IPS-18c (cell line): Measurements from ENCODE around the gene STARD10.

Source experiments
- H3K4me3 ChIP-seq: 2 replicates; pipeline ENCODE4 v1.7.0; 2013; ENCODE audit warnings: low read depth, mild to moderate bottlenecking, low read length, moderate library complexity; ENCODE audit not compliant: insufficient read depth
- H3K9me3 ChIP-seq: one replicate; pipeline ENCODE4 v1.6.1; 2013; ENCODE audit warnings: mild to moderate bottlenecking, low read length, moderate library complexity; ENCODE audit not compliant: control insufficient read depth, insufficient read depth

Gene STARD10

DNA sequence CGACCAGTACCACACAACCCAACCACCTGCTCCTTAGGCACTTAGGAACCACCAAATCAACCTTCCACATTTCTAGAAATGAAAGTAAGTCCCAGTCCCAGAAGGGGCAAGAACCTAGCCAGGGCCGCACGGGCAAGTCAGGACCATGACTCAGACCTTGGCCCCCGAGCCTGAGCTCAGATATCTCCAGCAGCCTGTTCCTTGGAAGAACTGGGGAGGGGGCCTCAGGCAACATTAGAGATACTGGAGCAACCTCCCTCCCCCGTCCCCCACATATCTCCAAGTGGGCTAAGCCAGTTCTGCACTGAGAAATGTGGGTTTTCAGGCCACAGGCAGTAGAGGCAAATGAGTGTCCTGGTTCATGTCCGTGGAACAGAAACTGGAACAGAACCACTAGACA, 49.4 kb downstream of the STARD10 start:
- no peaks in the 10 kb centered on the region for H3K9me3 ChIP-seq
- H3K4me3 ChIP-seq = no peak overlapping the region

DNA sequence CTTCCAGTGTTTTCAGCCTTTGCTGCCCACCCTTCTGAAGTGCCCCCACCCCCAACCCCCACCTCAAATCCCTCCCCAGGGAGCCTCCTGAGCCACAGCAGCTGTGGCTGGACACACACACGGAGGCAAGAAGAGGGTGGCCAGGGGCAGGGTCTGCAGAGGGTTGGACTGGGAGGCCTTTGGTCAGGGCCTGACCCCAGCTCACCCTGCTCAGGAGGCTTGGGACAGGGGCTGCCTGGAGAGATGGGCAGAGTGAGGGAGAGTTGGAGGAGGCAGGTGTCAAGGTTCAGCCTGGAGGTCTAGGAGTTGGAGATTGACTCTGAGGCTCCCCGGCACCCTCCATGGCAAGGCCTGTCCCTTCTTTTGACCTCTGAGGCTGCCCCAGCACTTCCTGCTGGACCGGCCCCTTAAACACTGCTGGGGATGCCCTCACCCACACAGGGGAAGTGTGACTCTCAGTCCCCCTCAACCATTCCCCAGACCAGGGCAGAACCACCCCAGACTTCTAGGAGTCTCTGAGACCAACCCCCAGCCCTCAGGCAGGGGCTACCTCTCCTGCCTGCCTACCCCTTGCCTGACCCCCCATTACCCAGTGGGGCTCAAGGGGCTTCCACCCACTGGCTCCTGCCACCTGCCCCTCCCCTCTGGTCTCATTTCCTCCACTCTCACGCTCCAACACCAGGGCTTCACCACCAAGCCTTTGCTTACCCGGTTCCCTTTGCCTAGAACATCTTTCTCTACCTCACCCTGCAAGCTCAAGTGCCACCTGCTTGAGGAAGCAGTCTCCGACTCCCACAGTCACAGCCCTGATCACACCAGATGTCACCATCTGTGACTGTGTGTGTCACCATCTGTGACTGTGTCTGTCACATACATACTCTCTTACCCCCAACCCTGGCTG, 50.3 kb downstream of the STARD10 start:
- H3K4me3 ChIP-seq = no peak overlapping the region
- no peaks in the 10 kb centered on the region for H3K9me3 ChIP-seq

DNA sequence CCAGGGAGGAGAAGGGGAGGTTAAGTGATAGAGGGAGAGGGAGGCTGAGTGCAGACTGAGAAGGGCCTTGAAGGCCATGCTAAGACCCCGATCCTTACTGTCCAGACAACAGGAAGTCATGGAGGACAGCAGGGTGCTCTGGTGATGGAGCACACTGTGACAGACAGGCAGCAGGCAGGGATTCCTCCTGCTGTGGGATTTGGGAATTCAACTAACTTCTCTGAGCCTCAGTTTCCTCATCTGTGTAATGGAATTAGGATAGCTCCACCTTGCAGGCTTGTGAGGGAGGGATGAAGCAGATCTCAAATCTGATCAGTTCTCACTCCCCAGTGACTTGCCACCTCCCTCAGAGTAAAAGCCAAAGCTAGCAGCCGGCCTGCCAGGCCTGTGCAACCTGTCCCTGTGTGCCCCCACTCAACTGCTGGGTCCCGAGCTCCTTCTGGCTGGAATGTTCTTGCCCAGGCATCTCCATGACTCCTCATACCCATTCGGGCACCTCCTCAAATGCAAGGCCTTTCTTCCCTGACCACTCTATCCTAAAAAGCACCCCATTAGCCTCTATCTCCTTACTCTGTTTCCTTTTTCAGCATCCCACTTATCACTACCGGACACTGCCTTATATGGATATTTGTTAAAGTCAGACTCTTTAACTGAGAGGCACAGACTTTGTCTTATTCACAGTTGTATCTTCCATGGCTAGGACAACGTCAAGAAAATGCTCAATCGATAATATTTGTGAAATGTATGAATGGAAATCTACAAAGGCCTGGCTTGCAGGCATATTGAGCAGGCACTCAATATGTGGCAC, 51.1 kb downstream of the STARD10 start:
- Histone ChIP-seq H3K9me3 (no peaks in the 10 kb centered on the region), H3K4me3 (no peak overlapping the region)

DNA sequence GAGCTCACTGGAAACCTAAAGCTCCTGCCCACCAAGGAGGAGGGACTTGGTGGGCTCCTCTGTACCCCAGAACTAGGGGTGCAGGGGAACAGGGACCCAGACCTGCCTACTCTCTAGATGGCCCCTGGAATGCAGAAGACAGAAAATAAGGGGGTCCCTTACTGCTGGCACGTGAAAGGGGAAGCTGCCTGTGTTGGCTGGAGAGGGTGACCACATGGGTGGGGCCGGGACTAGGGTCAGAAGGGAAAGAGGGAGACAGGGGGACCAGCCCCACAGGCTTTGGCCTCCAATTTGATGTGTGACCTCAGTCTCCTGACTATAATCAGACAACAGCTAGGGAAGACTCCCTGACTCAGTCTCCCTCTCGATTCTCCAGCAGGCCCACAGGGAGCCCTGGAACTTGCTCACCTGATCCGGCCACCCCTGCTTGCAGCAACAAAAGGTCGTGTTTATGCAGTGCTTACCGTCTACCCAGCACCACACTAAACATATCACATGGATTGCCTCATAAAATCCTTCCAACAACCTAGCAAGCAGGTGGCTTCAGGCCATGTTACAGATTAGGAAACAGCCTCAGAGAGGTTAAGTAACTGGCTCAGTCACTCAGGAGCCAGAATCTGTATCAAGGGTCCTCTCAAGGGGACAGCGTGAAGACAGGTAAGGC, 51.9 kb downstream of the STARD10 start:
- Histone ChIP-seq H3K9me3 (no peaks in the 10 kb centered on the region), H3K4me3 (no peak overlapping the region)

DNA sequence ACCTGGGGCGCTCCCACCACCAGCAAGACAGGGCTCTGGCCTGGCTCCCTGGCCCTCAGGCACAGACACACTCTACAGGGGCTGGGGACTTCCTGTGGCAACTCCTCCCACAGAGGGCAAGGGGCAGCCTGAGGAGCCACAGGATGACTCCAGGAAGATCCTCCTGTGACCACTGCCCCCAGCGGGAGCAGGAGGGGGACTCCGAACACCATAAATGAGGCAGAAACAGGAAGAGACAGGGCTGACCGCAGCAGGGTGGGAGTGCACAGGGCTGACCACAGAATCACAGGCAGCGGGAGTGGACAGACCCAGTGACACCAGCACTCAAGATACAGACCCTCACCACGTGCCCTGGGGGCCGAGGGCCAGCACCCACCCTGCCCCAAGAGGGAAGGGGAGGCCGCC, 52.4 kb downstream of the STARD10 start:
- Histone ChIP-seq H3K9me3 (no peaks in the 10 kb centered on the region), H3K4me3 (no peak overlapping the region)

DNA sequence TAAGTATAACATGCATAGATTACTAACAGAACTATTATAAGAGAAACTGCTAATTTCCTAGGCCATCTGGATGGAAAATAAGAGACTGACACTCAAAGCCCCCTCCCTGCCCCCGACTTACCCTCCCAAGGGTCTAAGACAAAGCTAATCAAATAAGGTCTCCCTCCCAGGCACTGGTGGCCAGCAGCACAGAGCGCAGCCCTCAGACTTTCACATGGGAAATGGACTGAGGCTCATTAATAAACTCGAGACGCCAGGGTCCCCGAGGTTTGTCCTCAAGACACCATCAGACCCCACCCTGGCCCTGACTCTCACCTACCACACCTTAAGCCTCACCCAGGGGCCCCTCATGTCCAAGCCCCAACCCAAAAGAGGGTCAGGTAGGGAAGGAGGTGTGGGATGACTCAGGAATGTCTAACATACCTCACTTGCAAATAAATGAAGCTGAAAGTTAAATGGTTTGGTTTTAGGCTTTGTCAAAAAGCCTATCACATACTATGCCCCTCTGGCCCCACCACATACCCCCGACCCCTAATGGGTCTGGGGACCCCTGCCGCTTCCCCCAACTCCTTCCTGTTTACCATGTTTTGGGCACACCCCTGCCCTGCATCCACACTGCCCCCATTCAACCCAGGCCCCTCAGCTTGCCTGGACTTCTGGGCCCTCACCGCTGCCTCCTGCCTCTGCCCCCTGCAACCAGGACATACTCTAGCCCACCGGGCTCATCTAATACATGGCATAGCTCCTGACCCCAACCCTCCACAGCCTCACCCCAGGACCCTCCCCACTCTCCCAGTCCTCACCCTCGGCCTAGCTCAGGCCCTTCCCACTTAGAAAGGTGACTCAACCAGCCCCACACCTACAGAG, 53.1 kb downstream of the STARD10 start:
- no peaks in the 10 kb centered on the region for H3K9me3 ChIP-seq
- no peak overlapping the region for H3K4me3 ChIP-seq

DNA sequence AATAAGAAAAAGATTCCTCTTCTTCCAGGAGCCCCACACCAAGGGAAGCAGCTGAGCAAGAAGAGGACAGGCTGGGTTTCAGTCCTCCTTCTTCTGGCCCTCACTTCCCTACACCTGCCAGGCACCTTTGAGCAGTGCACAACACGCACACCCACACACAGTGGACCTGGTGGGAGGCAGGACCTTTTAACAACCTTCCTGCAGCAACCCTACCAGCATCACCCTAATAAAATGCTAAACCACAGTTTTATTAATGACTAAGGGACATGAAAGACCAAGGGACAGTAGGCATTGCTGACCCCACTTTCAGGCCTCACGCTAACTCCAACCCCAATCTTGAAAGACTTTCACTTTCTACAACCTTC, 53.8 kb downstream of the STARD10 start:
- H3K9me3 ChIP-seq = no peaks in the 10 kb centered on the region

DNA sequence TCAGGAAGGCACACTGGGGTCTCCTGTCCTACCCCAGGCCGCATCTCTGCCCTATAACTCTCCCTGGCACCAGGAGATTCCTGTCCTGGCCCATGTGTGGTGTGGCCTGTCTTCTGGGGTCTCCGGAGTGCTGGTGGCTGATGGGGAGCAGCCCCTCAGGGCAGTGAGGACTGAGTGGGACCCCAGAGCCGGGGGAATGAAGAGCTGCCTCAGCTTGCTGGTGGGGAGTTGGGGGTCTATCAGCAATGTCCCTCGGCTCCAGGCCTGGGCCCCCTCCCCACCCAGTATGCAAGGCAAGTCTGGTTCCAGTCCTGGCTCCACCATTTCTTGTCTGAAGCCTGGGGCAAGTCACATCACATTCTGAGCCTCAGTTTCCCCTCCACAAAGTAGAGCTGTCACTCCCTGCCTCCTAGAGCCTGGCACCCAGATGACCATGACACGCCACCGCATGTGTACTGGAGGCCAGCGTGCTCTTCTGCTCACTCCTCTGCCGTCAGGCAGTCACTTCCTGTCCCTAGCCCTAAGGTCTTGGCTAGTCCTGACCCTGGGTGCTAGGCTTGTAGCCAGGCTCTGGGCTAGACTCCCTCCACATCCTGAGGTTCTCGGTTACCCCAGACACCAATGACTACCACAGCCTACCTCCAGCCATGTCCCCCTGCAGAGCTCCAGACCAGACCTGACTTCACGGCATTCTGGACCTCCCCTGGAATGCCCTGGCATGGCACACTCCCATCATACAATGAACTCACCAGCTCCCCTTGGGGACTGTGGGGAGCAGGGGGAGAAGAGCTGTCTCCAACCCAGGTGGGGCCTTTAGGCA, 54.4 kb downstream of the STARD10 start:
- Histone ChIP-seq H3K4me3 (no peak overlapping the region), H3K9me3 (no peaks in the 10 kb centered on the region)

More for the DNA sequence above, 53.8 kb downstream of the STARD10 start:
- H3K4me3 ChIP-seq = no peak overlapping the region

DNA sequence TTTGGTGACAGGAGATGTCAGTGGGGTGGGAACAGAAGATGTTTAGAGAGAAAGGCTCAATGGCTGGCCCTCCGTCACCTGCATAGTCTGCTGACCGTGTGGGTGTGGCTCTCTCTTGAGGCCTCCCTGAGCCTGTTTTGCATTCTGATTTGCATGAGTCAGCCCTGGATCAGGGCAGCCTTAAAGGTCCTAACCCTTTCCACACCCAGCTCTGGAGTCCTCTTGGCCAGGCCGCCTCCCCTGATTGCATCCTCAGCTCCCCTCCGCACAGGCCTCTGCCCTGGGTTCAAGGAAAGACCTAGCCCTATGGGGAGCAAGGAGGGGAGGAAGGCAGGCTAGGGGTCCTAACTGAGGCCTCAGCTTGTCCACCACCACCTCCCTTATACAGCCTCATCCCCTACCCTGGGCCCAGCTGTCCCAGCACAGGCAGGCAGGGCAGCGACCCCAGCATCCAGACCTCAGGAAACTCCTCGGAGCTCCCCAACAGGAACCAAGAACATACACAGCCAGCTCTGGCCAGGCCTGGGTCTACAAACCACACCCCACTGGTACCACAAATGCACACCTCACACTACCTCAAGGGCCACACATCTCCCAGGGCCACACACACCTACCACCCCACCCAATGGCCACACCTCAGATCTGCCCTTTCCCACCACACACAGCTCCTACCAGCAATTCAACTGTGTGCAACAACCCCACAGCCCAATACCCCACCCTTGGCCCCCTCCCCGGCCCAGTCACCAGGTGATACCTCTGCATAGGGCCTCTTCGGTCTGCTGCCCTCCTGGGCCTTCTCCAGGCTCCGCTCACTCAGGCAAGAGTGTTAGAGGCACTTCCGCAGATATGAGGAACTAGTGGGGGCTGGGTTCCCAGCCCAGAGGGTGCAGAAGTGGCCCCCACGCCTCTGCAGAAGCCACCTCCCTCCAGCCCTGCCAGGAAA, 55.4 kb downstream of the STARD10 start:
- no peaks in the 10 kb centered on the region for H3K9me3 ChIP-seq
- no peak overlapping the region for H3K4me3 ChIP-seq

DNA sequence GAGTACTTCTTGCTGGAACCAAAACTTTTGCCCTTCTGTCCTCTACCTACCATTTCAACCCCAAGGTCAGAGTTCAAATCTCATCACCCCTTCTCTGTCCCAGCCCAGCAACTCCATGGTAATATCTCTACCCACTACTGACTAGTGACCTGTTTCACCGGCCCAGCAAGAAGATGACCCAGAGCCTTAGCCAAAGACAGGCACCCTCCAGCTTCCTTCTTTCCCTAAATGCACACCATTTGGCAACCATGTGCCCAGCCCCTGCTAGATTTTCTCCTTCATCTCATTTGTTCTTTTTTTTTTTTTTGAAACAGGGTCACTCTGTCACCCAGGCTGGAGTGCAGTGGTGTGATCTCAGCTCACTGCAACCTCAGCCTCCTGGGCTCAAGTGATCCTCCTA, 56.5 kb downstream of the STARD10 start:
- Histone ChIP-seq H3K9me3 (no peaks in the 10 kb centered on the region), H3K4me3 (no peak overlapping the region)

DNA sequence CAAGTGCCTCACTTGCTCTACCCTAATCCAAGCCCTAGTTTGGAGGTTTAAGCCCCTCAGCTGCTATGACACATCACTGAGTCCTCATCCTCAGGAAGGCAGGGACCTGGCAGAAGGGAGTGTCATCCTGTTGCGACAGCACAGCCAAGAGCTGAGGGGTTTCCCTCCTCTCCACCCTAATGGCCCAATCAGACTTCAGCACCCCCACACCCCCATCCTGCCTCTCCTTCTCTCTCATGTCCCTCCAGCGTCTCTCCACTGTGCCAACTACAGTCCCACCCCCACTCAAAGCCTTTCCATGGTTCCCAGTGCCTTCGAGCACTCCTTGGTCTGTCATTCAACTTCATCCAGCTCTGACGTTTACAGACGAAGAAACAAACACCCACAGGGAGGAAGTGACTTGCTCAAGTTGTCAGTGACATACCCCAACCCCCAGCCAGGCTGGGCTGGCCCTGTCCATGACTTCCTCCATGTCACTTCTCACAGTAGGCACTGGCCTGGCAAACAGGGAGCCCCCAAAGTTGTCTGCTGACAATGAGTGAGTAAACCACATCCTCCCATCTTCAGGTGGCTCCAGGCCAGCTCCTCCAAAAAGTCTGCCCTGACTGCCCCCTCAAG, 57.3 kb downstream of the STARD10 start:
- Histone ChIP-seq H3K4me3 (no peak overlapping the region; the same call in 1 of the 2 replicates), H3K9me3 (no peaks in the 10 kb centered on the region)

DNA sequence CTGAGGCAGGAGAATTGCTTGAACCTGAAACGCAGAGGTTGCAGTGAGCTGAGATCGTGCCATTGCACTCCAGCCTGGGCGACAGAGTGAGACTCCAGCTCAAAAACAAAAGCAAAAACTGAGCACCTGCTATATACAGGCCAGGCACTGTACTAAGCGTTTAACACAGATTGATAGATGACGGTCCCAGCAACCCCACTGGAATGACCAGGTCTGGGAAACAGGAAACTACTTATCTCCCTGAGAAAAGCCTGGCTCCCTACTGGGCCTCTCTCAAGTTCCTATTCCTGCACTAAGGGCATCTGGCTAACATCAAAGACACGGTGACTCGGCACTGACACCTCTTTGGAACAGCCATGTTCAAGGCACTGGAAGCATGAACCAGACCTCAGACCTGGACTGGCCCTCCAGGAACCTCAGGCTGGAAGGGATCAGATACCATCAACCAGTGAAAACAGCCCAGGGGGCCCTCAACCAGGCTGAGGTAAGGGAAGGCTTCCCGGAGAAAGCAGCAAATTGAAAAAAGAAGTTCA, 58.3 kb downstream of the STARD10 start:
- no peak overlapping the region for H3K4me3 ChIP-seq
- H3K9me3 ChIP-seq = no peaks in the 10 kb centered on the region

DNA sequence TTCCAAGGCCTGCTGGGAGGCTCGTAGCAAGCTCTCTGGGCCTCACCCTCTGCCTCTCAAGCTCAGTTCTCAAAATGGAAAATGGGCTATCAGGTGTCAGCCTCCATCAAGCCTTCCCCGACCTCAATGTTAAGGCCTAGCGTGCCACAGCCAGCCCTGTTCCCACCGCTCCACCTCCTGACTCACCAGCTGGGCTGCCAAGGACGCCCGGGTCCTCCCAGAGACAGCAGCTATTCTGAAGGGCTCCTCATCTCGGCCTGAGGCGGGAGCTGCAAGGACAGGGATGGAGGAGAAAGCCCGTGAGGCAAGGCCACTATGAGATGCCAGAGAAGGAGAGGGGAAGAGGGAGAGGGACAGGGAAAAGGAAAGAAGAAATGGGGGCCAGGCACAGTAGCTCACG, 61.5 kb downstream of the STARD10 start:
- Histone ChIP-seq H3K4me3 (no peak overlapping the region), H3K9me3 (no peaks in the 10 kb centered on the region)

DNA sequence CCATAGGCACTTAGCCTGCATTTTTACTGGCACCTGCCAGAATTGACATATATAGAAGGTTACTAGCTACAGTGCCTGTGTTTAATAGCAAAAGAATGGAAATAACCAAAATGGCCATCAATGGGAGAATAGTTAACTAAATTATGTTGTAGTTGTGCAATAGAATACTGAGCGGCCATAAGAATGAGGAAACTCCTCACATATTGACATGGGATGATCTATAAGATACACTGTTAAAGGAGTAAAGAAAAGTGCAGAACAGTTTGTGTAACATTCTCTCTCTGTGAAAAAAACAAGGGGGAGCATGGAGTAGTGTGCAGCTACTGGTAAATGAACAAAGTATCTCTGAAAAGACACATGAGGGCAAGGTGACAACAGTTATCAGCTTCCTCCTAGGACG, 63.1 kb downstream of the STARD10 start:
- Histone ChIP-seq H3K4me3 (no peak overlapping the region), H3K9me3 (no peaks in the 10 kb centered on the region)

DNA sequence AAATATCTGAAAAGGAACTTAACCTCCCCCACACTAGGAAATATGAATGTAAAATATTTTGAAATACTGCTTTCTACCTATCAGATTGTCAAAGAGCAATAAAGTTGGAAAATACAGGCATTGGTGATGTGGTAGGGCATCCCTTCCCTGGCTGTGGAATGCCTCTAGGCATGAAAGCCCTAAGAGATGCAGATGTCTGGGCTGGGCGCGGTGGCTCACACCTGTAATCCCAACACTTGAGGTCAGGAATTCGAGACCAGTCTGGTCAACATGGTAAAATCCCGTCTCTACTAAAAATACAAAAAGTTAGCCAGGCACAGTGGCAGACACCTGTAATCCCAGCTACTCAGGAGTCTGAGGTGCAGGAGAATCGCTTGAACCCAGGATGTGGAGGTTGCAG, 63.6 kb downstream of the STARD10 start:
- no peak overlapping the region for H3K4me3 ChIP-seq
- no peaks in the 10 kb centered on the region for H3K9me3 ChIP-seq
